ENCODE data around the gene ADAMTSL3.

- no peak for TF ChIP-seq CTCF (conservative IDR thresholded peaks at IDR 0.05 in 1 of 2, IDR thresholded peaks at IDR 0.05 in 1 of 2; ENCODE audit: low read depth in 1 of 2, low read length in 2 of 2)
- no peak for TF ChIP-seq EZH2 (IDR thresholded peaks at IDR 0.05; ENCODE audit: low read length, missing control alignments)
These were observed 108.4 kb downstream of the ADAMTSL3 start for GRCh38 chr15:83762367-83762766.
